Measurements from ENCODE around the gene MEF2A.
"Not testable (repeated sequence)": the region's sequence is repeated elsewhere in the genome, so short reads cannot be mapped to it uniquely, and the experiment has no call there.

The MEF2A gene

GRCh38 chr15:99651023-99651807, 85.4 kb downstream of the MEF2A start:
- DNase-seq (ENCODE audit: low read depth in 2 of 2) = peak; percentile 24 to 75
- no peak for TF ChIP-seq CTCF (IDR thresholded peaks at IDR 0.05; ENCODE audit: low read depth, low read length)

GRCh38 chr15:99656205-99656604, 90.4 kb downstream of the MEF2A start:
- no peak overlapping the region for H3K4me3 ChIP-seq (replicated peaks in 1 of 2; ENCODE audit: low read depth in 2 of 2, low read length in 2 of 2)
- TF ChIP-seq CTCF (IDR thresholded peaks at IDR 0.05; ENCODE audit: low read depth, low read length) = no peak

More at GRCh38 chr15:99651023-99651807, 85.4 kb downstream of the MEF2A start:
- H3K4me3 ChIP-seq (replicated peaks in 1 of 2; ENCODE audit: low read depth in 2 of 2, low read length in 2 of 2) = no peak overlapping the region

GRCh38 chr15:99657996-99658395, 92.2 kb downstream of the MEF2A start:
- no peak for DNase-seq (ENCODE audit: low read depth in 2 of 2)
- no peak overlapping the region for H3K4me3 ChIP-seq (replicated peaks in 1 of 2; ENCODE audit: low read depth in 2 of 2, low read length in 2 of 2)
- no peak for TF ChIP-seq CTCF (IDR thresholded peaks at IDR 0.05; ENCODE audit: low read depth, low read length)

More at GRCh38 chr15:99656205-99656604, 90.4 kb downstream of the MEF2A start:
- no peak for DNase-seq (ENCODE audit: low read depth in 2 of 2)

- DNase-seq (ENCODE audit: low read depth in 2 of 2) = no peak
These were observed 97.1 kb downstream of the MEF2A start for GRCh38 chr15:99662903-99663302.

GRCh38 chr15:99666073-99666472, 100.3 kb downstream of the MEF2A start:
- DNase-seq (ENCODE audit: low read depth in 2 of 2); H3K4me3 ChIP-seq (replicated peaks in 1 of 2; ENCODE audit: low read depth in 2 of 2, low read length in 2 of 2): not testable (repeated sequence)

More at GRCh38 chr15:99662903-99663302, 97.1 kb downstream of the MEF2A start:
- no peak overlapping the region for H3K4me3 ChIP-seq (replicated peaks in 1 of 2; ENCODE audit: low read depth in 2 of 2, low read length in 2 of 2)
- no peak for TF ChIP-seq CTCF (IDR thresholded peaks at IDR 0.05; ENCODE audit: low read depth, low read length)

- no peak overlapping the region for H3K4me3 ChIP-seq (replicated peaks in 1 of 2; ENCODE audit: low read depth in 2 of 2, low read length in 2 of 2)
- no peak for DNase-seq (ENCODE audit: low read depth in 2 of 2)
- TF ChIP-seq CTCF (IDR thresholded peaks at IDR 0.05; ENCODE audit: low read depth, low read length) = no peak
These were observed 102.9 kb downstream of the MEF2A start for GRCh38 chr15:99668533-99669182.

GRCh38 chr15:99669250-99669649, 103.5 kb downstream of the MEF2A start:
- no peak for DNase-seq (ENCODE audit: low read depth in 2 of 2)
- no peak for TF ChIP-seq CTCF (IDR thresholded peaks at IDR 0.05; ENCODE audit: low read depth, low read length)
- no peak overlapping the region for H3K4me3 ChIP-seq (replicated peaks in 1 of 2; ENCODE audit: low read depth in 2 of 2, low read length in 2 of 2)

All from cardiac fibroblast (primary cell).